Middle frontal gyrus (tissue), 1 donor: Measurements from ENCODE around the gene BAZ2A.
"Not testable (repeated sequence)": the region's sequence is repeated elsewhere in the genome, so short reads cannot be mapped to it uniquely, and the experiment has no call there.

ENCODE experiments used
- DNase-seq: peaks from one replicate; pipeline ENCODE4 v3.0.0-alpha.2; 2015; ENCODE audit warnings: low spot score; ENCODE audit errors: extremely low spot score

Gene BAZ2A

GRCh38 chr12:56630180-56630632 lies at the start of gene BAZ2A:
TSS of gene BAZ2A (minus strand) at chr12:56630326. CDS start at chr12:56617530, 12,796 bp downstream.
- peak; percentile 87 for DNase-seq

GRCh38 chr12:56678852-56679251 lies 48.7 kb upstream of the BAZ2A start:
- no peak for DNase-seq

GRCh38 chr12:56677680-56678079 lies 47.6 kb upstream of the BAZ2A start:
- DNase-seq = no peak

- DNase-seq = no peak
These were observed 46.9 kb upstream of the BAZ2A start for GRCh38 chr12:56676851-56677580.

GRCh38 chr12:56671608-56672007 lies 41.5 kb upstream of the BAZ2A start:
- no peak for DNase-seq

GRCh38 chr12:56670836-56671235 lies 40.7 kb upstream of the BAZ2A start:
- no peak for DNase-seq

GRCh38 chr12:56668197-56668457 lies 38.0 kb upstream of the BAZ2A start:
- DNase-seq = no peak

- no peak for DNase-seq
These were observed 32.0 kb upstream of the BAZ2A start for GRCh38 chr12:56661979-56662638.

- DNase-seq = no peak
These were observed 31.4 kb upstream of the BAZ2A start for GRCh38 chr12:56661560-56661959.

GRCh38 chr12:56658921-56659320 lies 28.8 kb upstream of the BAZ2A start:
- DNase-seq = no peak

GRCh38 chr12:56657416-56658379 lies 27.6 kb upstream of the BAZ2A start:
- DNase-seq = no peak

- not testable (repeated sequence) for DNase-seq
These were observed 23.7 kb upstream of the BAZ2A start for GRCh38 chr12:56653781-56654180.

GRCh38 chr12:56648023-56648422 lies 17.9 kb upstream of the BAZ2A start:
- not testable (repeated sequence) for DNase-seq

GRCh38 chr12:56645717-56646446 lies 15.8 kb upstream of the BAZ2A start, which contains the start of gene ATP5F1B:
TSS of gene ATP5F1B (minus strand) at chr12:56645984. CDS start at chr12:56645963, 21 bp downstream.
- peak; percentile 98 for DNase-seq

GRCh38 chr12:56645201-56645716 lies 15.1 kb upstream of the BAZ2A start:
- no peak for DNase-seq

GRCh38 chr12:56644654-56645053 lies 14.5 kb upstream of the BAZ2A start:
- DNase-seq = no peak

- DNase-seq = no peak
These were observed 11.1 kb upstream of the BAZ2A start for GRCh38 chr12:56641219-56641618.

- no peak for DNase-seq
These were observed 7.5 kb upstream of the BAZ2A start for GRCh38 chr12:56637621-56638020.

- DNase-seq = peak; percentile 90
These were observed 6.8 kb upstream of the BAZ2A start for GRCh38 chr12:56636675-56637540.
